ENCODE data around the gene TBCEL.
A peak's percentile ranks its signal among the peaks of the same experiment; 100 is the strongest.
"Not testable (repeated sequence)": the region's sequence is repeated elsewhere in the genome, so short reads cannot be mapped to it uniquely, and the experiment has no call there.

The TBCEL gene

GRCh38 chr11:121023848-121024751, at the start of gene TBCEL:
Gene TBCEL, plus strand, starts transcription at chr11:121024102. Its CDS starts 21,589 bp downstream, at chr11:121045691.
- peak; percentile 91 for DNase-seq

DNA sequence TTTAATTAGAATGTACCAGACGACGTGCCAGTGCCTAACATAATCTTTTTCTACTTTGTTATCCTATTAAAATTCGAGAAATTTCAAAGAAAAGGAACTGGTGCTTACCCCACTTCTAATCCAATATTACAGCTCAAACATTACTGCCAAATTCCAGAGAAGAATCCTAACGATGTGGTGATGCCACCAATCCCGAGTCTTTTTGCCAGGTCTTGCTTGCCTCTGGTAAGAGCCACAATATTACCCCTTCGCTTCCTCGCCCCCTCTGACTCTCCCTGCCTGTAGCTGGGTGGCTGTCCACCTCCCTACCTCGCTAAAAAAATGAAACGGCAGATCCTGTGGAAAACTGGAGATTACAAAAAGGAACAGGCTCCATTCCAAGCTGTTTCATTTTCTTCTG, 49.4 kb upstream of the TBCEL start:
- DNase-seq: no peak

DNA sequence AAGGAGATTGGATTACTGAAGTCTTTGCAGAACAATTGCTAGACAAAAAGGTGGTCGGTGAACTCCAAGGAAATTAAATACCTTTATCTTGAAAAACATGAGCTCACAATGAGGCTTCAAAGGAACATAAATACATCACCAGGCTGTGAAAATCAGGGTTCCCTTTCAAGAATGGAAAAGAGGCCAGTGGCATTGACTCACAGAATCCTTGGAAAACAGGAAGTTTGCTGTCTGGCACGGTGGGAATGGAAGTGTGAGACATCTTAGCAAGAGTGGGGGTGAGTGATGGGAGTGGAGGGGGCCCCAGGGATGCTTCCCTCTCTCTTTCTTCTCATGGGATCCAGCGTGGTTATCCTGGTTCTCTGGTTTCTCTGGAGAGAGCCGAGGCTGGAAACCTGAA, 48.9 kb upstream of the TBCEL start:
- DNase-seq: no peak

DNA sequence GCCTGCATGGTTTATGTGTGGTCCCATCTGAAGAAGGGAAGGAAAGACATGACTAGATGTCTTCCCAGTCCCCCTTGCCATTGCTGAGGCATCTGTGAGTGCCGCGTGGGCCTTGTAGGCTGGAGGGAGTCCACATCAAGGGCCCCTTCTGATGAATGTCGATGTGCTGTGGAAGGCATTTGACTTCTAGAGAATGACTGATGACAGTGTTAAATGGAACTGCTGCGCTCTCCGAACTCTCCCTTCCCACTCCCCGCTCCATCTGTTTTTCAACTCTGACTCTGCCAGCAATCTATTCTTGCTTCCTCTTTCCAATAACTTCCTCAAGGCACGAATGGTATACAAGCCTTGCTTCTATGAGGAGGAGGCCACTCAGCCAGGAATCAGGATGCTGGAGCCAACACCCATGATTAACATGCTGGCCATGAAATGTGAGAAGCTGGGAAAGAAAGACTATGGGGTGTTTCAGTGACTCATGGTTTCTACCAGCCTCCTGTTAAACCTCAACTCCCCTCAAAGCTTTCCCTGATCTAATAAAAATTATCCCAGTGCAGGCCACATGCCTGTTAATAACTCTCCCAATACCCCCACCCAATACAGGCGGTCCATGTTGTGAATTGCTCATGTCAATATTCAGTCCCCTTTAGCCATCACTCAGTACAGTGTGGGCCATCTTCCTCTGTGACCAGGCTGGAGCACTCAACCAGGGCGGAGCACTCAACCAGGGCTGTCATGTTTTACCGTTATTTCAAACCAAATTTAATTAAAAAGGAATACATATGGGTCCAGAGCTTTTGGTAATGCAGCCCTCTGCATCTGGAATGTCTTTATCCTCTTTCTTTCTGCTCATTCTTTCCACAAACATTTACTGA, 46.4 kb upstream of the TBCEL start:
- no peak for DNase-seq

DNA sequence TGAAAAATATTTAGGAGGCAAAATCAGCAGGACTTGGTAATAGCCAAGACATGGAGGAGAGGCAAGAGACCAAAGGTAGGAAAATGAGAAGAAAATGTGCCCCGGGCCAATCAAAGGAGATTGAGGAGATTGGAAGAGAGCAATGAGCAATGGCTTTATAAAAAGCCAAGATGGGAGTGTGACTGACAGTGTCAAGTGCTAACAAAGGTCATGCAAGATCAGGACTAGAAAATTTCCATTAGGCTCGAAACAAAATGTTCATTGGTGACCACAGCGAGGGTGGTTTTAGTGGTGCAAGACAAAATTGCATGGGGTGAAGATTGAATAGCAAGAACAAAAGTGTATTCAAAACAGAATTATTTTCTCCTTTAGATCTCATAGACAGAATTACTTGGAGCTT, 45.2 kb upstream of the TBCEL start:
- DNase-seq: no peak

- DNase-seq: peak; percentile 67
Measured at GRCh38 chr11:120985718-120986569, 38.0 kb upstream of the TBCEL start.

DNA sequence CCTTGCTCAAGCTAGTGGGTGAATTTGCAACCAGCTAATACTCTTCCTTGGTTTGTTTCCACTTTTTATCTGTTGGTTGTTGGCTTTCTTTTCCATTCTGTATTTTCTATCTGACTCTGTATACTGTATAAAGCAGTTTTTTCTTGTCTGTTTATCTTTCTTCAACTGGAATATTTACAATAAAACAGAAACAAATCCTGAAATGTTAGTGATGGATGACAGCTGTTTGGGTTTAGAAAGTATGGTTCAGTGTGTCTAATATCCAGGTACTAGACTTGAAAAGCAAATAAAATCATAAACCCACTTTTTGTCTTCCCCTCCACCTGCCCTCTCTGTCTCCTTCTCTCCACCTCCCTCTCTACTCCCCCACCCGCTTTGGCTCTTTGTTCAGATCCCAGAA, 35.3 kb upstream of the TBCEL start:
- no peak for DNase-seq

DNA sequence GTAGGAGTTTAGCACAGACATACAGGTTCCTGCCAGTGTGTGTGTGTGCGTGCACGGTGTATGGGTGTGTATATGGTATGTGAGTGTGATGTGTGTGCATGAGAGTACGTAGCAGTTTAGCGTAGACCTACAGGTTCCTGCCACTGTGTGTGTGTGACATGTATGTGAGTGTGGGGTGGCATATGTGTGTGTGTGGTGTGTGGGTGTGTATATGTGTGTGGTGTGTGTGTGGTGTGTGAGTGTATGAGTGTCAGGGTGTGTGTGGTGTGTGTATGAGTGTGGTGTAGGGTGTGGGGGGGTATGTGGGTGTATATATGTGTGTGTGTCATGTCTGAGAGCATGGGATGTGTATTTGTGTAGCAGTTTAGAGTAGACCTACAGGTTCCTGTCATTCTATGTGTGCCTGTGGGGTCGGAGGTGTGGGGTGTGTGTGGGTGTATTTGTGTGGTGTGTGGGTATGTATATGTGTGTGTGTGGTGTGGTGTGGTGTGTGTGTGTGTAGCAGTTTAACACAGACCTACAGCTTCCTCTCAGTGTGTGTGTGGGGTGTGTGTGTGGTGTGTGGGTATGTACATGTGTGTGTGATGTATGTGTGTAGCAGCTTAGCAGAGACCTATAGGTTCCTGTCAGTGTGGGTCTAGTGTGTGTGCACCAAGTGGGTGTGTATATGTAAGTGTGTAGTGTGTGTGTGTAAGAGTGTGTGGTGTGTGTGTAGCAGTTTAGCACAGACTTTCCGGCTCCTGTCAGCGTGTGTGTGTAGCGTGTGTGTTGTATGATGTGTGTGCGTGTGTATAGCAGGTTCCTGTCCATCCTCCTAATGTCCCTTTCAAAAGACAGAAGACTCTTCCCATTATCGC, 31.8 kb upstream of the TBCEL start:
- no peak for DNase-seq

- no peak for DNase-seq
Measured at GRCh38 chr11:120994091-120994859, 29.6 kb upstream of the TBCEL start.

- DNase-seq: no peak
Measured at GRCh38 chr11:120995184-120995583, 28.7 kb upstream of the TBCEL start.

DNA sequence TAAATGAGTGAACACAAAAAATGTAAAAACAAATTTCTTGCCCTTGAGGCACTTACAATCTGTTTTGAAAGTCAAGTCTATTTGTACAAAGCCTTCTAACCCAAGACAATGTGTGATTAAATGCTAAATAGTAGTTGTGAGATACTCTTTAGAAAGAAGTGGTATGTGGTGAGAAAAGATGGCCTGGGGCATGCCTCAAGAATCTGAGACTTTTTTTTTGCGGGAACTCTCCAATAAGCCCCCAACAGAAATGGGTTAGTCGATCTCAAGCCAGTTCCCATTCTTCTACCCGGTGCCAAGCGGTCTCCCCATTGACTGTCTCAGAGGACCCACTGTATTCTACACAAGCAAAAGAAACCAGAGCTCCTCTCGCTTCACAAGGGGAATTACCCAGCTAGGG, 26.9 kb upstream of the TBCEL start:
- DNase-seq: no peak

DNA sequence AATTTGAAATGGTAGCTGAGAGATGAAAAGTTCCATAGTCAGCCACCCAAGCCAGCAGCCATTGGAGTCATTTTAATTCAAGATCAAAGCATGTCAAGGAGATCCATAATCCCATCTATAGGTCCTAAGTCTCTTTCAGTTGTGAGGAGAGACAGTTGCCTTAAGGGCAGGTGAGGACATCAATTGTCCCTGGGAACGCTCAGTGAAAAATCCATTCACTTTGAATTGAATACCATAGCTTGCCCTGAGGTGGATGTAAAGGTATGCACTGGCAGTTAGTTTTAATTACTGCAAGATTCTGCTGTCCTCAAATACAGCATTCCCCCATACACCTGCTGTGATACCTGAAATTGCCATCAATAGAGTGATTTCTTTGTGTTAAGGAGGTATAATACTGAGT, 25.3 kb upstream of the TBCEL start:
- no peak for DNase-seq

- DNase-seq: no peak
Measured at GRCh38 chr11:121004206-121004840, 19.6 kb upstream of the TBCEL start.

DNA sequence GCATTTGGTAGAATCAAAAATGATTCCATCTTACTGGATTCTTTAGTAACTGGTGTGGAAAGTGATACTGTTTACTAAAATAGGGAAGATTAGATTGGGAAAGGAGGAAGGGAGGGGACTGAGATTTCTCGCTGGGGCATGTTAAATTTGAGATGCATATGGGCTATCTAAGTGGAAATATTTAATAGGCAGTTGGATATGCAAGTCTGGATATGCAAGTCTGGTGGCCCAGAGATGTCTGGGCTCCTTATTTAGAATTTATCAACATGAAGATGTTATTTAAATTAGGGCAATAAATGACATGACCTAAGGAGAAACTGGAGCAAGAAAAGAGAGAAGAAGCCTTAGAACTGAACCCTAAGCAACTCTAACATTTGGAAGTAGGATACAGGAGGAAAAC, 17.0 kb upstream of the TBCEL start:
- DNase-seq: no peak

DNA sequence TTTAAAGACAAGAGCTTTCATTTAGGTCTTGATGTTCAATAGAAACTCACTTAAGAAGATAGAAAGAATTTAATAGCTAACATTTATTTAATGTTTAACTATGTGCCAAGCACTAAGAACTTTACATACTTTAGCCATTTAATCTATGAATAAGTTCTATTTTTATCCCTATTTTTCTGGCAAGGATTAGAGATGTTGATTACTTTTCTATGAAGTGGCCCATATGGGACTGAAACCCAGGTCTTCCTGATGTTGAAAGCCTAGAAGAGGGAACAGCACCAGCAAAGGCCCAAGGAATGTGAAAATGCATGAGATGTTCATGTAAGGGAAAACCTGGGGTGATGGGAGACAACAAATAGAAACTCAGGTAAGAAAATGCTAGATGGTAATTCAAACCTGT, 15.4 kb upstream of the TBCEL start:
- no peak for DNase-seq

DNA sequence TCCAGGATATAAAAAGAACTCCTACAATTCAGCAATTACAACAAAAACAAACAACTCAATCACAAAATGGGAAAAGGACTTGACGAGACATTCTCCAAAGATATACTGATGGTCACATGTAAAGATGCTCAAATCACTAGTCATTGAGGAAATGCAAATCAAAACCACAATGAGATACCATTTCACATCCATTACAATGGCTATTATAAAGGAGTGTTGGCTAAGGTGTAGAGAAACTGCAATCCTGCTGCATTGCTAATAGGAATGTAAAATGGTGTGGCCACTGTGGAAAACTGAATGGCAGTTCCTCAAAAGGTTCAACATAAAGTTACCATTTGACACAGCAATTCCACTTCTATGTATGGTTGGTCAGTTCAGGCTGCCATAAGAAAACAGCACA, 11.8 kb upstream of the TBCEL start:
- DNase-seq: no peak

DNA sequence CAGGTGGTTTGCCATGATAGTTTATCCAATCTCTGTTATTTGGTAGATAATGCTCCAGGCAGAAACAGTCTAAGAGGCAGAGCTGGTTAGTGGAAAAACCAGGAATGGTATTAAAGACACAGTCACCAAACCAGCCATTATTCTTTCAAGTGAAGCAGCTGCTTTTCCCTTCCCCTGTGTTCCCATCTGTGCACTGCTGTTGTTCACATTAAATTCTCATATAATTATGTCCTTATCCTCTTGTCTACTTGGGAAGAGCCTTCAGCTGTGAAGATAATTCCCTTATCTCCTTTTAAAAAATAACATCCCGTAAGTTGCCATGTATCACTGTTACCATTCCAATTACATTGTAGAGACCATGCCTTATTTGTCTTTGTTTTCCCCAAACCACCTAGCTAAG, 5.2 kb upstream of the TBCEL start:
- no peak for DNase-seq

DNA sequence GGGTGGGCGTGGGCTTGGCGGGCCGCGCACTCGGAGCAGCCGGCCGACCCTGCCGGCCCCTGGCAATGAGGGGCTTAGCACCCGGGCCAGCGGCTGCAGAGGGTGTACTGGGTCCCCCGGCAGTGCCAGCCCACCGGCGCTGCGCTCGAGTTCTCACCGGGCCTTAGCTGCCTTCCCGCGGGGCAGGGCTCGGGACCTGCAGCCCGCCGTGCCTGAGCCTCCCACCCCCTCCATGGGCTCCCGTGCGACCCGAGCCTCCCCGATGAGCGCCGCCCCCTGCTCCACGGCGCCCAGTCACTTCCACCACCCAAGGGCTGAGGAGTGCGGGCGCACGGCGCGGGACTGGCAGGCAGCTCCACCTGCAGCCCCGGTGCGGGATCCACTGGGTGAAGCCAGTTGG, 2.2 kb upstream of the TBCEL start:
- DNase-seq: not testable (repeated sequence)

- no peak for DNase-seq
Measured at GRCh38 chr11:121024989-121025388, 1.1 kb downstream of the TBCEL start.

DNA sequence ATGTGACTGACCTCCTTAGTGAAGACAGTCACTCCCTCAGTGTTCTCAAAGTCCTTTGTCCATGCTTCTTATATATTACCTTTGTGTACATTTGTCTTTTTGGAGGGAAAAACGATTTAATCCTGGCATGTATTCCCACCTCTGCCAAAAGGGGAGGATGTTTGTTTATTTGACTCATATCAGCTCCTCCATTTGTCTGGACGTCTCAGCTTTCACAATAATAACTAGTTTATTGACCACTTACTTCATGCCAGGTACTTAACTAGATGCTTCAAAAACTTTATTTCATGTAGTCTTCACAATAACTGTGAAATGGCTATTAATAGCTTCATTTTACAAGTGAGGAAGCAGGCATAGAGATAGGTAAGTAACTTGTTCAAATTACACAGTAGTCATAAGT, 5.3 kb downstream of the TBCEL start:
- no peak for DNase-seq
